ENCODE measurements around the gene PRODH2.

DNA sequence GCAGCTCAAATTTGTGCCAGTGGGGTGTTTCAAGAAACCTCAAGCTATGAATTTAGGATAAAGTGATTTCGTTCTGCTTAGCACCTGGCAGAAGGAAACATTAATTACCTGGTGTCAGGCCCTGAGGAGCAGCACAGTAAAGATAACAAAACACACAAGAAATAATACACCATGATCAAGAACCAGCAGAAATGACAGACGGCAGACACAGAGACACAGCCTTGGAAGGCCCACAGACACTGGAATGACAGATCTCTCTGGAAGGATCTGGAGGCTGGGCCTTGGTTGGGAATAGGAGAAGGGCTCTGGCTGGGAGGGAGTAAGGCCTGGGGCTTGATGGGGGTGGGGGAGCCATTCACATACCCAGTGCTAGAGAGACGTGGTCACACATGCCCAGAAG lies 10.8 kb downstream of the PRODH2 start:
- TF ChIP-seq, protein P1, sequence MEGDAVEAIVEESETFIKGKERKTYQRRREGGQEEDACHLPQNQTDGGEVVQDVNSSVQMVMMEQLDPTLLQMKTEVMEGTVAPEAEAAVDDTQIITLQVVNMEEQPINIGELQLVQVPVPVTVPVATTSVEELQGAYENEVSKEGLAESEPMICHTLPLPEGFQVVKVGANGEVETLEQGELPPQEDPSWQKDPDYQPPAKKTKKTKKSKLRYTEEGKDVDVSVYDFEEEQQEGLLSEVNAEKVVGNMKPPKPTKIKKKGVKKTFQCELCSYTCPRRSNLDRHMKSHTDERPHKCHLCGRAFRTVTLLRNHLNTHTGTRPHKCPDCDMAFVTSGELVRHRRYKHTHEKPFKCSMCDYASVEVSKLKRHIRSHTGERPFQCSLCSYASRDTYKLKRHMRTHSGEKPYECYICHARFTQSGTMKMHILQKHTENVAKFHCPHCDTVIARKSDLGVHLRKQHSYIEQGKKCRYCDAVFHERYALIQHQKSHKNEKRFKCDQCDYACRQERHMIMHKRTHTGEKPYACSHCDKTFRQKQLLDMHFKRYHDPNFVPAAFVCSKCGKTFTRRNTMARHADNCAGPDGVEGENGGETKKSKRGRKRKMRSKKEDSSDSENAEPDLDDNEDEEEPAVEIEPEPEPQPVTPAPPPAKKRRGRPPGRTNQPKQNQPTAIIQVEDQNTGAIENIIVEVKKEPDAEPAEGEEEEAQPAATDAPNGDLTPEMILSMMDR (IDR thresholded peaks at IDR 0.05 in 2 of 3, conservative IDR thresholded peaks at IDR 0.05 in 1 of 3; ENCODE audit: control insufficient read depth in 2 of 3, extremely low read depth in 1 of 3, insufficient read depth in 1 of 3, low read depth in 3 of 3, low read length in 3 of 3): no peak
- TF ChIP-seq POLR2A (IDR thresholded peaks at IDR 0.05; ENCODE audit: low read depth, low read length) (no peak), ASH2L (IDR thresholded peaks at IDR 0.05; ENCODE audit: borderline replicate concordance, low read depth) (no peak), HDAC6 (IDR thresholded peaks at IDR 0.05; ENCODE audit: unreplicated experiment) (no peak), SREBF2 (IDR thresholded peaks at IDR 0.05; ENCODE audit: low read length) (no peak), KDM1A (IDR thresholded peaks at IDR 0.05; ENCODE audit: borderline replicate concordance) (no peak), HDAC2 (IDR thresholded peaks at IDR 0.05) (no peak)
- TF ChIP-seq, protein P2, sequence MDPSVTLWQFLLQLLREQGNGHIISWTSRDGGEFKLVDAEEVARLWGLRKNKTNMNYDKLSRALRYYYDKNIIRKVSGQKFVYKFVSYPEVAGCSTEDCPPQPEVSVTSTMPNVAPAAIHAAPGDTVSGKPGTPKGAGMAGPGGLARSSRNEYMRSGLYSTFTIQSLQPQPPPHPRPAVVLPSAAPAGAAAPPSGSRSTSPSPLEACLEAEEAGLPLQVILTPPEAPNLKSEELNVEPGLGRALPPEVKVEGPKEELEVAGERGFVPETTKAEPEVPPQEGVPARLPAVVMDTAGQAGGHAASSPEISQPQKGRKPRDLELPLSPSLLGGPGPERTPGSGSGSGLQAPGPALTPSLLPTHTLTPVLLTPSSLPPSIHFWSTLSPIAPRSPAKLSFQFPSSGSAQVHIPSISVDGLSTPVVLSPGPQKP (IDR thresholded peaks at IDR 0.05; ENCODE audit: low read depth, low read length): no peak
- TF ChIP-seq, protein P3, sequence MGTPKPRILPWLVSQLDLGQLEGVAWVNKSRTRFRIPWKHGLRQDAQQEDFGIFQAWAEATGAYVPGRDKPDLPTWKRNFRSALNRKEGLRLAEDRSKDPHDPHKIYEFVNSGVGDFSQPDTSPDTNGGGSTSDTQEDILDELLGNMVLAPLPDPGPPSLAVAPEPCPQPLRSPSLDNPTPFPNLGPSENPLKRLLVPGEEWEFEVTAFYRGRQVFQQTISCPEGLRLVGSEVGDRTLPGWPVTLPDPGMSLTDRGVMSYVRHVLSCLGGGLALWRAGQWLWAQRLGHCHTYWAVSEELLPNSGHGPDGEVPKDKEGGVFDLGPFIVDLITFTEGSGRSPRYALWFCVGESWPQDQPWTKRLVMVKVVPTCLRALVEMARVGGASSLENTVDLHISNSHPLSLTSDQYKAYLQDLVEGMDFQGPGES (IDR thresholded peaks at IDR 0.05): no peak
